Osteocyte (in vitro differentiated cells): ENCODE results near the gene LRRN4CL. TPM values are rescaled to one million over a fixed set of nuclear protein-coding genes. Genes with fewer than 3 reads are reported as not detected.

Experiments used
- DNase-seq: peaks from one replicate; pipeline ENCODE4 v3.0.0; 2021; ENCODE audit warnings: mixed read lengths; ENCODE audit not compliant: unreplicated experiment; ENCODE audit errors: extremely low spot score
- H3K27ac Mint-ChIP-seq: one replicate; pipeline ENCODE4 v1.8.0; 2021; ENCODE audit warnings: mild to moderate bottlenecking, mixed read lengths; ENCODE audit not compliant: unreplicated experiment
- H3K27me3 Mint-ChIP-seq: one replicate; pipeline ENCODE4 v1.8.0; 2021; ENCODE audit warnings: mixed read lengths; ENCODE audit not compliant: unreplicated experiment
- H3K36me3 Mint-ChIP-seq: one replicate; pipeline ENCODE4 v1.8.0; 2021; ENCODE audit warnings: mixed read lengths; ENCODE audit not compliant: unreplicated experiment
- H3K4me1 Mint-ChIP-seq: one replicate; pipeline ENCODE4 v1.8.0; 2021; ENCODE audit warnings: mixed read lengths; ENCODE audit not compliant: unreplicated experiment
- H3K4me3 Mint-ChIP-seq: one replicate; pipeline ENCODE4 v1.8.0; 2021; ENCODE audit warnings: mild to moderate bottlenecking, moderate library complexity, mixed read lengths; ENCODE audit not compliant: unreplicated experiment
- H3K9me3 Mint-ChIP-seq: one replicate; pipeline ENCODE4 v1.8.0; 2021; ENCODE audit warnings: mixed read lengths; ENCODE audit not compliant: unreplicated experiment
- CTCF ChIP-seq: fragments of 200-600 bp; sonication (generic); IDR thresholded peaks from 2 replicates; pipeline ENCODE4 v1.5.0; 2021; ENCODE audit warnings: antibody characterized with exemption, mild to moderate bottlenecking, moderate library complexity
- total RNA-seq: library from RNA; stranded (reverse); gene quantifications from 2 replicates; pipeline ENCODE4 v1.2.1, GENCODE V29; 2021

LRRN4CL gene
- total RNA-seq, 1 donor from 2014 or later = 0.46 TPM

- H3K27ac Mint-ChIP-seq = no peak overlapping the region
- peaks cover 7% of the 10 kb centered on the region for H3K36me3 Mint-ChIP-seq
- no peak for DNase-seq
- peaks cover 30% of the 10 kb centered on the region for H3K4me1 Mint-ChIP-seq
- H3K4me3 Mint-ChIP-seq = no peak overlapping the region
- no peaks in the 10 kb centered on the region for H3K27me3 Mint-ChIP-seq
- no peaks in the 10 kb centered on the region for H3K9me3 Mint-ChIP-seq
- no peak for TF ChIP-seq CTCF
These were observed 40.4 kb downstream of the LRRN4CL start for GRCh38 chr11:62648967-62649364.

- H3K4me3 Mint-ChIP-seq = no peak overlapping the region
- H3K36me3 Mint-ChIP-seq = peaks cover 7% of the 10 kb centered on the region
- TF ChIP-seq CTCF = no peak
- no peaks in the 10 kb centered on the region for H3K27me3 Mint-ChIP-seq
- DNase-seq = no peak
- no peaks in the 10 kb centered on the region for H3K9me3 Mint-ChIP-seq
- no peak overlapping the region for H3K27ac Mint-ChIP-seq
- H3K4me1 Mint-ChIP-seq = peaks cover 27% of the 10 kb centered on the region
These were observed 41.0 kb downstream of the LRRN4CL start for GRCh38 chr11:62648185-62648966.

GRCh38 chr11:62647609-62648005 lies 41.7 kb downstream of the LRRN4CL start:
- Mint-ChIP-seq H3K27me3 (no peaks in the 10 kb centered on the region), H3K36me3 (peaks cover 7% of the 10 kb centered on the region), H3K9me3 (no peaks in the 10 kb centered on the region), H3K27ac (peak overlapping the region; percentile 57), H3K4me1 (peaks cover 25% of the 10 kb centered on the region), H3K4me3 (no peak overlapping the region)
- DNase-seq = no peak
- TF ChIP-seq CTCF = no peak

- TF ChIP-seq CTCF = no peak
- Mint-ChIP-seq H3K36me3 (peaks cover 7% of the 10 kb centered on the region), H3K9me3 (no peaks in the 10 kb centered on the region), H3K27me3 (no peaks in the 10 kb centered on the region), H3K27ac (peak overlapping the region; percentile 93), H3K4me3 (peak overlapping the region; percentile 97), H3K4me1 (peaks cover 20% of the 10 kb centered on the region)
- no peak for DNase-seq
These were observed 42.3 kb downstream of the LRRN4CL start for GRCh38 chr11:62646825-62647608.
